Osteoblast (primary cell): Measurements from ENCODE around the gene CDHR3. TPM values are rescaled to one million over a fixed set of nuclear protein-coding genes. Genes with fewer than 3 reads are reported as not detected.

ENCODE experiments used
- DNase-seq: peaks from one replicate; pipeline ENCODE4 v3.0.0; 2011; ENCODE audit warnings: low spot score, mixed read lengths; ENCODE audit not compliant: insufficient read length; ENCODE audit errors: missing footprints
- H2AFZ ChIP-seq: 2 replicates; pipeline ENCODE4 v1.6.0; 2011; ENCODE audit warnings: mild to moderate bottlenecking, low read length
- H3K27ac ChIP-seq: 2 replicates; pipeline ENCODE4 v1.5.1; 2011; ENCODE audit warnings: mild to moderate bottlenecking, low read depth, low read length, moderate library complexity
- H3K27me3 ChIP-seq: 2 replicates; pipeline ENCODE4 v1.6.0; 2012; ENCODE audit warnings: mild to moderate bottlenecking, control low read depth, inconsistent platforms, low read length, moderate library complexity; ENCODE audit not compliant: insufficient read depth
- H3K36me3 ChIP-seq: 2 replicates; pipeline ENCODE4 v1.5.1; 2011; ENCODE audit warnings: mild to moderate bottlenecking, low read length, control low read depth, moderate library complexity; ENCODE audit not compliant: insufficient read depth
- H3K4me1 ChIP-seq: 2 replicates; pipeline ENCODE4 v1.5.1; 2011; ENCODE audit warnings: mild to moderate bottlenecking, low read length, control low read depth, moderate library complexity; ENCODE audit not compliant: insufficient read depth
- H3K4me2 ChIP-seq: 2 replicates; pipeline ENCODE4 v1.6.0; 2011; ENCODE audit warnings: mild to moderate bottlenecking, low read length; ENCODE audit not compliant: insufficient read depth
- H3K4me3 ChIP-seq: fragments of 200-600 bp; sonication (generic); 3 replicates; pipeline ENCODE4 v1.5.1; 2012; ENCODE audit warnings: mild to moderate bottlenecking, low read length, inconsistent platforms; ENCODE audit not compliant: insufficient read depth
- H3K79me2 ChIP-seq: 2 replicates; pipeline ENCODE4 v1.6.0; 2012; ENCODE audit warnings: mild to moderate bottlenecking, low read length, control low read depth, inconsistent platforms; ENCODE audit not compliant: insufficient read depth
- H3K9me3 ChIP-seq: 2 replicates; pipeline ENCODE4 v1.5.1; 2011; ENCODE audit warnings: low read depth, low read length, control low read depth
- H4K20me1 ChIP-seq: 2 replicates; pipeline ENCODE4 v1.6.0; 2012; ENCODE audit warnings: mild to moderate bottlenecking, low read length, control low read depth; ENCODE audit not compliant: insufficient read depth
- CTCF ChIP-seq: IDR thresholded peaks from 2 replicates; pipeline ENCODE4 v1.5.1; 2011; ENCODE audit warnings: mild to moderate bottlenecking, low read depth, low read length, moderate library complexity; ENCODE audit errors: extremely low read depth
- total RNA-seq: library from RNA; depleted of rRNA; stranded (reverse); fragments of >200 nt; gene quantifications from 2 replicates; pipeline ENCODE4 v1.2.3, GENCODE V29; 2012

Gene CDHR3
- total RNA-seq, 1 donor, result 8.3 TPM

DNA sequence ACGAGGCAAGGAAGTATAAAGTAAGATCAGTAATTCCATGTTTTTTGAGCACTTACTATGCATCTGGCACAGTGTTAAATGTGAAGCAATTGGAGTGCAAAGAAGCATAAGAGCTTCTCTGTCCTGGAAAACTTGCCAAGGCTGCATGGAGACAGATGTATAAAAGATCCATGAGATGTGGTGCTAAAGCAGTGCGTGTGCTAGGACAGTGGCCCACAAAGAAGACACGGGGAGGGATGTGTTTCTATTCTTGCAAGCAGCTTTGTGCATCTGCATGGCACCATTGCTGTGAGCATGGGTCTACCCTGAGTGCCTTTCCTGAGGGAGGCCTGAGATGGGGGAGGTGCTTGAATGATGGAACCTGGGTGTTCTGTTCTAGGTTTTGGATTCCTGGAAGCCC, 5.1 kb upstream of the CDHR3 start:
- H3K27ac ChIP-seq, result no peak overlapping the region
- H3K9me3 ChIP-seq, result no peaks in the 10 kb centered on the region
- no peak for TF ChIP-seq CTCF
- H3K27me3 ChIP-seq, result peaks cover 15% of the 10 kb centered on the region
- no peaks in the 10 kb centered on the region for H3K36me3 ChIP-seq
- no peak for DNase-seq
- H2AFZ ChIP-seq, result no peak overlapping the region
- no peak overlapping the region for H3K4me2 ChIP-seq
- H3K4me1 ChIP-seq, result no peaks in the 10 kb centered on the region
- H4K20me1 ChIP-seq, result no peaks in the 10 kb centered on the region
- no peak overlapping the region for H3K4me3 ChIP-seq
- no peaks in the 10 kb centered on the region for H3K79me2 ChIP-seq

DNA sequence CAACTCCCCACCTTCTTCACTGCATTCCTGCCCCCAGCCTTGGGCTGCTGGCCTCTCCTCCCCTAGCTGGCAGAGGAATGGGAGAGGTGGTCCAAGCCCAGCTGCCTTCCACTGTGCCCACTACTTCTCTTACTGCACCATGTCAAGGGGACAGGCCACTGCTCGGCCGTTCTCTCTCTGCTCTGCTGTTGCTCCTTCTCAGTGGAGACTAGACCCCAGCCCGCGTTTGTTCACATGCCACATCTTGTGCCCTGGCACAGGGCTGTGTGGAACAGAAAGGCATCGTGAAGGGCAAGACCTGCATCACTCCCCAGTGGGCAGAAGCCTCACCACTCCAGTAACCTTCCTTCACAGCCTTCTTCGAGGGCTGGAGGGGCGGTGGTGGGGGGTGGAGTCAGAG, 711 bp upstream of the CDHR3 start:
- no peak for DNase-seq

GRCh38 chr7:105971845-105972244, 8.8 kb downstream of the CDHR3 start:
- Histone ChIP-seq H3K4me1 (no peaks in the 10 kb centered on the region), H3K4me2 (no peak overlapping the region), H2AFZ (no peak overlapping the region), H3K4me3 (no peak overlapping the region), H4K20me1 (no peaks in the 10 kb centered on the region), H3K27me3 (peaks cover 7% of the 10 kb centered on the region), H3K27ac (no peak overlapping the region), H3K79me2 (no peaks in the 10 kb centered on the region), H3K36me3 (no peaks in the 10 kb centered on the region), H3K9me3 (no peaks in the 10 kb centered on the region)
- no peak for TF ChIP-seq CTCF
- DNase-seq, result no peak

More for the DNA sequence above, 711 bp upstream of the CDHR3 start:
- Histone ChIP-seq H4K20me1 (no peaks in the 10 kb centered on the region), H3K4me3 (no peak overlapping the region), H3K27ac (no peak overlapping the region), H3K79me2 (no peaks in the 10 kb centered on the region), H3K27me3 (peaks cover 27% of the 10 kb centered on the region), H3K36me3 (no peaks in the 10 kb centered on the region), H2AFZ (no peak overlapping the region), H3K4me1 (no peaks in the 10 kb centered on the region), H3K4me2 (no peak overlapping the region), H3K9me3 (no peaks in the 10 kb centered on the region)
- TF ChIP-seq CTCF, result no peak

DNA sequence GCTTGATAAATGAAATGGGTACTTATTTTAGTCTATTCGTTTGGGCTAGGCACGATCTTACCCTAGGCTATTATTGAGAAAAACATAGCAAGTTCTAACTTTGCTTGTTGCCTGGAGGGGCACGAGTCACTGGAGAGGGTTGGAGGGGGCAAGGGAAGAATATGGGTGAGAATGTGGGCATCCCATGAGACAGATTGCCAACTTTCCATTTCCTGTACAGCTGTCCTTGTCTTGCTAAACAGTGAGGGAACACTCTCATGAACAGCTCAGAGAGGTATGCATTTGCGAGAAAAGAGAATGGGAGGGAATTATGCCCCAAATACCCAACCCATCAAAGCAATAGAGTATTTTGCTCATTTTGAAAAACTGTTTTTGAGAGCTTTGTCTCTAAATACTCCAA, 9.2 kb downstream of the CDHR3 start:
- Histone ChIP-seq H2AFZ (no peak overlapping the region), H4K20me1 (no peaks in the 10 kb centered on the region), H3K4me3 (no peak overlapping the region), H3K27ac (no peak overlapping the region), H3K79me2 (no peaks in the 10 kb centered on the region), H3K4me2 (no peak overlapping the region), H3K9me3 (no peaks in the 10 kb centered on the region), H3K36me3 (no peaks in the 10 kb centered on the region), H3K27me3 (peaks cover 7% of the 10 kb centered on the region), H3K4me1 (no peaks in the 10 kb centered on the region)
- TF ChIP-seq CTCF, result no peak
- no peak for DNase-seq
